GM18909 (cell line): Measurements from ENCODE around the gene NCK2.

ENCODE experiments used
- ATAC-seq: cut with Tn5 transposase; IDR thresholded peaks from one replicate; pipeline ENCODE4 v1.9.1; 2021; ENCODE audit warnings: mild to moderate bottlenecking; ENCODE audit not compliant: unreplicated experiment, poor library complexity

Gene NCK2

DNA sequence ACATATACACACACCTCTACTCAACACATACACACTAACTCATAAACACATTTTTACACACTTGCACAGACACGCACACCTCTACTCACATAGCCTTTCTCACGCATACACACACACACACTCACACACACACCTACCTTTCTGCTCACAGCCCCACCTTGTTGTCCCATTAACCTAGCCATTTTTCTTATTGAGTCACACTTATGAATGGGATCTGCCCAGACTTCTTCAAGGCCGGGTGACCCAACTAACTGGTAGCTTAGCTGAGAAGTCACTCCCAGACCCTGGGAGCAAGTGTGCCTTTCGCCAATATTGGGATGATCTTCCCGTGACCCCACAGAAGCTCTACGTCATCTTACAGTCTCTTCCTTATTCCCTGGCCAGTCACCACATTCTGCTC is 192.2 kb downstream of the NCK2 start:
- no peak for ATAC-seq

DNA sequence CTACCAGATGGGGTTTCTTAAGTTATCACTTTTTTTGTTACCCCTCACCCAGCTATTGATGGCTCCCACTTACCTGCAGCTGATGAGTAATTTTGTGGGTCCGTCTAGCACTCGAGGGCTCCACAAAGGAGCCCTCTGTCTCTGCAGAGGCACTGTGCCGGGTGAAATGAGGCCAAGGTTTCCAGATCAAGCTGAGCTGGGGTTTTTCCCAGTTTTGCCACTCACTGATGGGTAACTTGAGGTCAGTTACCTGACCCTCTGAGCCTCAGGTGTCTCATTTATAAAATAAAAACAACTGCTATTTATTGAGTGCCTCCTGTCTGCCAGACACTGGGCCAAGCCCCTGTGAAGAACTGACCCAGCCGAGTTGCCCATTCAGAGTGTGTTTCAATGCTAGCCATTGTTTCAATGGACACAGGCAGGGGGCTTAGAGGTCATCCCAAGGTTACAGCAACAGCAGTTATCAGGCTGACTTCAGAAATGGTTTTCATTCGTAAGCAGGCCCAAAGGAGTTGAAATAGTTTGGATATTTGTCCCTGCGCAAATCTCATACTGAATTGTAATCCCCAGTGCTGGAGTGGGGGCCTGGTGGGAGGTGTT is 192.9 kb downstream of the NCK2 start:
- ATAC-seq, result no peak
